ENCODE results near the gene FOXJ2. TPM values are rescaled to one million over a fixed set of nuclear protein-coding genes. Genes with fewer than 3 reads are reported as not detected.
A peak's percentile ranks its signal among the peaks of the same experiment; 100 is the strongest.
"Not testable (repeated sequence)": the region's sequence is repeated elsewhere in the genome, so short reads cannot be mapped to it uniquely, and the experiment has no call there.

Gene FOXJ2
- total and polyA plus RNA-seq, 10 of the 15 experiments (the other 5 are each of a cell fraction or from before 2014, with no cell fraction given): 1.4 to 9.3 (median 4.8) TPM

GRCh38 chr12:8032242-8033152 is at the start of gene FOXJ2 (continued):
- TF ChIP-seq TCF7 (IDR thresholded peaks at IDR 0.05; ENCODE audit: borderline replicate concordance) (no peak), RBBP5 (conservative IDR thresholded peaks at IDR 0.05) (no peak), E2F8 (IDR thresholded peaks at IDR 0.05; ENCODE audit: low read depth, partially characterized antibody) (no peak), HCFC1 (IDR thresholded peaks at IDR 0.05; ENCODE audit: low read length) (no peak), SUZ12 (IDR thresholded peaks at IDR 0.05; ENCODE audit: unreplicated experiment) (no peak), GATAD2B (conservative IDR thresholded peaks at IDR 0.05; ENCODE audit: low read depth) (peak; percentile 57; the same call in 1 of the 2 replicates), PAX5 (IDR thresholded peaks at IDR 0.05; ENCODE audit: borderline replicate concordance, low read depth, low read length) (no peak), SMAD5 (IDR thresholded peaks at IDR 0.05; ENCODE audit: low read depth) (no peak)
- TF ChIP-seq, protein P1, sequence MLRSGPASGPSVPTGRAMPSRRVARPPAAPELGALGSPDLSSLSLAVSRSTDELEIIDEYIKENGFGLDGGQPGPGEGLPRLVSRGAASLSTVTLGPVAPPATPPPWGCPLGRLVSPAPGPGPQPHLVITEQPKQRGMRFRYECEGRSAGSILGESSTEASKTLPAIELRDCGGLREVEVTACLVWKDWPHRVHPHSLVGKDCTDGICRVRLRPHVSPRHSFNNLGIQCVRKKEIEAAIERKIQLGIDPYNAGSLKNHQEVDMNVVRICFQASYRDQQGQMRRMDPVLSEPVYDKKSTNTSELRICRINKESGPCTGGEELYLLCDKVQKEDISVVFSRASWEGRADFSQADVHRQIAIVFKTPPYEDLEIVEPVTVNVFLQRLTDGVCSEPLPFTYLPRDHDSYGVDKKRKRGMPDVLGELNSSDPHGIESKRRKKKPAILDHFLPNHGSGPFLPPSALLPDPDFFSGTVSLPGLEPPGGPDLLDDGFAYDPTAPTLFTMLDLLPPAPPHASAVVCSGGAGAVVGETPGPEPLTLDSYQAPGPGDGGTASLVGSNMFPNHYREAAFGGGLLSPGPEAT (IDR thresholded peaks at IDR 0.05; ENCODE audit: low read depth): no peak

GRCh38 chr12:7983019-7983418 is 49.5 kb upstream of the FOXJ2 start:
- WGBS (ENCODE audit: insufficient coverage, insufficient replicate concordance, low lambda C conversion rate, missing lambda C conversion rate): 64% methylated on average over 9 of the region's 11 CpGs
- H3K79me2 ChIP-seq (ENCODE audit: control insufficient read depth, insufficient read depth, low read length); H3K36me3 ChIP-seq (ENCODE audit: control insufficient read depth in 2 of 2, insufficient read depth in 2 of 2, low read length in 1 of 2); in situ Hi-C loops (cut with MboI); intact Hi-C loops (cut with micrococcal nuclease; ENCODE audit: unreplicated experiment); BruUV-seq (replicated peaks); POLR2A ChIA-PET; H4K20me1 ChIP-seq (ENCODE audit: control insufficient read depth, insufficient read depth); H3K4me2 ChIP-seq (ENCODE audit: control insufficient read depth, insufficient read depth); FAIRE-seq; H3K9ac ChIP-seq (ENCODE audit: control insufficient read depth, insufficient read depth, low read length); H3K27me3 ChIP-seq (replicated peaks in 1 of 2; ENCODE audit: control insufficient read depth in 2 of 2, insufficient read depth in 2 of 2, low read length in 1 of 2); H3K9me3 ChIP-seq (replicated peaks; ENCODE audit: control insufficient read depth, insufficient read depth, low read length); H3K4me3 ChIP-seq; ATAC-seq; H2AFZ ChIP-seq (ENCODE audit: control insufficient read depth, low read depth, low read length); H3K27ac ChIP-seq (ENCODE audit: control insufficient read depth, insufficient read depth); H3K4me1 ChIP-seq (ENCODE audit: control insufficient read depth, insufficient read depth, low read length); DNase-seq (ENCODE audit: low read depth, low spot score): not testable (repeated sequence)
- SMC1A ChIA-PET (ENCODE audit: uncharacterized antibody, unreplicated experiment): interaction anchor here (1.4 kb wide), 1 partner anchor 11 kb away, joined by 5 read pairs; no protein-coding TSS in a partner anchor
- CTCF ChIA-PET: interaction anchor here (1.0 kb wide), 1 partner anchor 50 kb away, joined by 6 read pairs; no protein-coding TSS in a partner anchor
- RAD21 ChIA-PET (ENCODE audit: unreplicated experiment): interaction anchor here (0.5 kb wide), 1 partner anchor 47 kb away, joined by 4 read pairs; no protein-coding TSS in a partner anchor

DNA sequence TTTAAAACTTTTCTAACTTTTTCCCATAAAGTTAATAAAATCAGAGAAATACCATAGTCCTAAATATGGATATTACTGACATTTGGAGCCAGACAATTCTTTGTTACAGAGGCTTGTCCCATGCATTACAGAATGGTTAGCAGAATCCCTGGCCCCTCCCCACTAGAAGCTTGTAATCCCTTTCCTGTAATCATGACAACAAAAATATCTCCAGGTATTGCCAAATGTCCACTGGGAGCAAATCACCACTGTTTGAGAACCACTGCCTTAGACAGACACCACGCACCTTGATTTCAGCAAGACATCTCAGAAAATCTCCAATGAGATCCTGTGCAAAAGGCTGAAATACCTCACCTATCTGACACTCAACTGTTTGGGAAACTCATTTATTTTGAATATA is 49.1 kb upstream of the FOXJ2 start:
- H4K20me1 ChIP-seq (ENCODE audit: control insufficient read depth, insufficient read depth); H3K4me1 ChIP-seq (ENCODE audit: control insufficient read depth, insufficient read depth, low read length); FAIRE-seq; H3K4me3 ChIP-seq; ATAC-seq; in situ Hi-C loops (cut with MboI); H3K9me3 ChIP-seq (replicated peaks; ENCODE audit: control insufficient read depth, insufficient read depth, low read length); H3K4me2 ChIP-seq (ENCODE audit: control insufficient read depth, insufficient read depth); POLR2A ChIA-PET; H3K9ac ChIP-seq (ENCODE audit: control insufficient read depth, insufficient read depth, low read length); intact Hi-C loops (cut with micrococcal nuclease; ENCODE audit: unreplicated experiment); H3K79me2 ChIP-seq (ENCODE audit: control insufficient read depth, insufficient read depth, low read length); BruUV-seq (replicated peaks); H3K27ac ChIP-seq (ENCODE audit: control insufficient read depth, insufficient read depth); DNase-seq (ENCODE audit: low read depth, low spot score); H3K36me3 ChIP-seq (ENCODE audit: control insufficient read depth in 2 of 2, insufficient read depth in 2 of 2, low read length in 1 of 2); H2AFZ ChIP-seq (ENCODE audit: control insufficient read depth, low read depth, low read length); H3K27me3 ChIP-seq (replicated peaks in 1 of 2; ENCODE audit: control insufficient read depth in 2 of 2, insufficient read depth in 2 of 2, low read length in 1 of 2): not testable (repeated sequence)
- CTCF ChIA-PET: interaction anchor here (1.3 kb wide), 1 partner anchor 50 kb away, joined by 8 read pairs; no protein-coding TSS in a partner anchor
- RAD21 ChIA-PET (ENCODE audit: unreplicated experiment): interaction anchor here (1.8 kb wide), 1 partner anchor 50 kb away, joined by 7 read pairs; no protein-coding TSS in a partner anchor
- SMC1A ChIA-PET (ENCODE audit: uncharacterized antibody, unreplicated experiment): interaction anchor here (1.0 to 1.4 kb wide), 2 partner anchors 11 to 50 kb away, joined by 4 to 5 read pairs; no protein-coding TSS in a partner anchor
- 94% methylated on average over 1 of the region's 1 CpG for WGBS (ENCODE audit: insufficient coverage, insufficient replicate concordance, low lambda C conversion rate, missing lambda C conversion rate)
